IPS-18c (cell line): Measurements from ENCODE around the gene GRAP2.

Experiments
- H3K4me3 ChIP-seq: 2 replicates; pipeline ENCODE4 v1.7.0; 2013; ENCODE audit warnings: low read depth, mild to moderate bottlenecking, low read length, moderate library complexity; ENCODE audit not compliant: insufficient read depth
- H3K9me3 ChIP-seq: one replicate; pipeline ENCODE4 v1.6.1; 2013; ENCODE audit warnings: mild to moderate bottlenecking, low read length, moderate library complexity; ENCODE audit not compliant: control insufficient read depth, insufficient read depth

GRAP2 gene

DNA sequence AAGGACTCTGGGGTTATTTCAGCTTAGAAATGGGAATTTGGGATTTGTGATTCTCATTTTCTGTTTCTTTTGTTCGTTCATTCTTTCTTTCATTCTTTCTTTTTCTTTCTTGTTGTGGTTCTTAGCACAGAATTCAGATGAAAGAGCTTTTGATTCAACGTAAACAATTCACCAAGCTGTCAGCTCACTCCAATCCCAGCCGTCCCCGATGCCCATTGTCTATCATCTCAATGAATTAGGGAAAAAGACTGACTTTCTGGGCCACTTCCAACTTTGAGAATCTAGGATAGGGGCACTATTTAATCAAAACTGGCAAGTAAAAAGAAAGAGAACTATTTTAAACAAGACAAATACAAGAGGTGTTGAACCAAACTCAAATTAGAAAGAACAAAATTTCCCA is 34.2 kb downstream of the GRAP2 start:
- H3K9me3 ChIP-seq, result no peaks in the 10 kb centered on the region
- H3K4me3 ChIP-seq, result no peak overlapping the region

DNA sequence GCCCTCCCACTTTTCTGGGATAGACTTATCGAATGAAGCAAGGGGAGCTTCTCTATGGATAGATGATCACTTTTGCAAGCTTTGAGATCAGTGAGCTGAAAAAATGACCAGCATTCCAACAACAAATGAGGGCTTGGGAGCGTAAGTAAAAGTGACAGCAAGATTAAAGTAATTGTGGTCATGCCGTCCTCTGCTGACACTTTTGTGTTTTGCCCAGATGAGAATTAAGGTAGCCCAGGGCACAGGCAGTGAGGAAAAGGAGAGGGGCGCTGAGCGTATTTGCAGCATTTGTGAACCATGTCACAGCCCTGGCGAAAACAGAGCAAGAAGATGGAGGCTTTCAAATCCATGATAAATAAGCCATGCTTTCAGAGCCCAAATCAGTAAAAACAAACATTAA is 34.7 kb downstream of the GRAP2 start:
- Histone ChIP-seq H3K4me3 (no peak overlapping the region), H3K9me3 (no peaks in the 10 kb centered on the region)

- no peak overlapping the region for H3K4me3 ChIP-seq
- no peaks in the 10 kb centered on the region for H3K9me3 ChIP-seq
Observed at GRCh38 chr22:39936523-39937145, 35.8 kb downstream of the GRAP2 start.

GRCh38 chr22:39937906-39938305 is 37.0 kb downstream of the GRAP2 start:
- Histone ChIP-seq H3K9me3 (no peaks in the 10 kb centered on the region), H3K4me3 (no peak overlapping the region)

- no peaks in the 10 kb centered on the region for H3K9me3 ChIP-seq
- H3K4me3 ChIP-seq, result no peak overlapping the region
Observed at GRCh38 chr22:39938509-39939111, 37.7 kb downstream of the GRAP2 start.

DNA sequence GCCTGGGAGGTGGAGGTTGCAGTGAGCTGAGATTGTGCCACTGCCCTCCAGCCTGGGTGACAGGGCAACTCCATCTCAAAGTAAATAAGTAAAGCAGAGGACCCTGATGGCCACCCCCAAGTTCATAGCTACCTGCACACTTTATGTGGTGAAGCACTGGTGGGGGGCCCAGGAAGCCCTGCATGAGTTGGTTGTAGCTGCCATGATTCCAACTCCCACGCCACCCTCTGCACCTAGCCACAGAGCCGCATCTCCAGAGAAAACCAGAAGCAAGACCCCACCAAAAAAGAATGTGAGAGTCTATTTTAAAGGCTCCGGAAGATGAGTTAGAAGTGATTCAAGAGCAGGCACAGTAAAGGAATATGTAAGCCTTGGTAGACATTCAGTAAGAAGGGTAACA is 38.9 kb downstream of the GRAP2 start:
- H3K4me3 ChIP-seq, result no peak overlapping the region
- no peaks in the 10 kb centered on the region for H3K9me3 ChIP-seq

GRCh38 chr22:39940757-39941305 is 39.9 kb downstream of the GRAP2 start:
- Histone ChIP-seq H3K9me3 (no peaks in the 10 kb centered on the region), H3K4me3 (no peak overlapping the region)

DNA sequence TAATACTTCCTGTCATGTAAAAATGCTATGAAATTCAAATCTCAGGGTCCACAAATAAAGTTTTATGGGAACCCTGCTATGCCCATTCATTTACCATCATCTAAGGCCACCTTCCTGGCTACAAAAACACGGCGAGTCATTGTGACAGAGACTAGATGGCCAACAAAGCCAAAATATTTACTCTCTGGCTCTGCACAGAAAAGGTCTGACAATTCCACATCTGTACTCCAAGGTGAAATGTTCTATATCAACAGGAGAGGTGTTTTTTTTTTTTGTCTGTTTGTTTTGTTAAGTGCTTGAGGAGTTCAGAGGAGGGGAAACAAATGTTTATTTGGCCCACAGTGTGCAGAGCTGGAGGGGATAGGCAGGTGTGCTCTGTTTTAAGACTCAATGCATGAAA is 40.7 kb downstream of the GRAP2 start:
- H3K4me3 ChIP-seq, result no peak overlapping the region
- H3K9me3 ChIP-seq, result no peaks in the 10 kb centered on the region

- Histone ChIP-seq H3K9me3 (no peaks in the 10 kb centered on the region), H3K4me3 (no peak overlapping the region)
Observed at GRCh38 chr22:39942439-39943230, 41.8 kb downstream of the GRAP2 start.

- Histone ChIP-seq H3K9me3 (no peaks in the 10 kb centered on the region), H3K4me3 (no peak overlapping the region)
Observed at GRCh38 chr22:39943337-39943736, 42.5 kb downstream of the GRAP2 start.

GRCh38 chr22:39943953-39944872 is 43.3 kb downstream of the GRAP2 start:
- Histone ChIP-seq H3K4me3 (no peak overlapping the region), H3K9me3 (no peaks in the 10 kb centered on the region)

- Histone ChIP-seq H3K9me3 (no peaks in the 10 kb centered on the region), H3K4me3 (no peak overlapping the region)
Observed at GRCh38 chr22:39946126-39946502, 45.2 kb downstream of the GRAP2 start.

GRCh38 chr22:39946503-39947219 is 45.8 kb downstream of the GRAP2 start:
- Histone ChIP-seq H3K4me3 (no peak overlapping the region), H3K9me3 (no peaks in the 10 kb centered on the region)

GRCh38 chr22:39947220-39948216 is 46.6 kb downstream of the GRAP2 start:
- Histone ChIP-seq H3K4me3 (no peak overlapping the region), H3K9me3 (no peaks in the 10 kb centered on the region)

GRCh38 chr22:39949964-39950737 is 49.3 kb downstream of the GRAP2 start:
- H3K9me3 ChIP-seq, result peaks cover under 1% of the 10 kb centered on the region
- no peak overlapping the region for H3K4me3 ChIP-seq
